ENCODE results near the gene OR1J2. TPM values are rescaled to one million over a fixed set of nuclear protein-coding genes. Genes with fewer than 3 reads are reported as not detected.
A peak's percentile ranks its signal among the peaks of the same experiment; 100 is the strongest.

OR1J2 gene
- total RNA-seq, 1 donor from 2014 or later: not detected

DNA sequence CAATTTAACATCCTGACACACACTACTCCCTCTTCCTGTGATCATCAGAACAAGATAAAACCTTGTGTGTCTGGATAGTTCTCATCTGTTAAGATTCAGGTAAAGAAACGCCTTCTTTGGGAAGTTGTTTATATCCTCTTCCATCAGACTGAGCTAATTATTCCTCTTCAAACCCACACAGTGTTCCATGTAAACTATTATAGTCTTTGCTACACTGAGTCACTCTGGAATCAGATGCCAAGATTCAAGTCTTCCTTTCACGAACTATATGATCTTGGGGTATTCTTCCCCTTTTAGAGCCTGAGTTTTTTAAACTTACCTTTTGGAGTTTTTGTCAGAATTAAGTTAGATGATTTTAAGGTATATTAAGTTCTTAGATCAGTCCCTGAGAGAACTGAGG is 34.9 kb upstream of the OR1J2 start:
- TF ChIP-seq CTCF (conservative IDR thresholded peaks at IDR 0.05; ENCODE audit: low read depth, low read length): no peak
- no peak for DNase-seq (ENCODE audit: low read depth)
- no peak overlapping the region for H3K4me3 ChIP-seq (ENCODE audit: low read depth, low read length)

DNA sequence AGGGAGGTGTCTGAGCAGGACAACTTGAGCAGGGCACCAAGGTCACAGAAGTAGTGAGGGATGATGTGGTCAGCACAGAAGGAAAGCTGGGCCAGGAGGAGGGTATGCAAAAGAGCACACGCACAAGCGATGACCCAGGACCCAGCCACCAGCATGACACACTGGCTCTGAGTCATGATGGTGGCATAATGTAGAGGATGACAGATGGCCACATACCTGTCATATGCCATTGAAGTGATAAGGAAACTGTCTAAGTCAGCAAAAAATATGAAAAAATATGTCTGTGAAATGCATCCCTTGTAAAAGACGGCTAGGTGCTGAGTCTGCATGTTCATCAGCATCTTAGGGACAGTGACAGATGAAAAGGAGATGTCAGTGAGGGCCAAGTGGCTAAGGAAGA is 33.3 kb upstream of the OR1J2 start:
- TF ChIP-seq CTCF (conservative IDR thresholded peaks at IDR 0.05; ENCODE audit: low read depth, low read length): no peak
- no peak overlapping the region for H3K4me3 ChIP-seq (ENCODE audit: low read depth, low read length)
- no peak for DNase-seq (ENCODE audit: low read depth)

DNA sequence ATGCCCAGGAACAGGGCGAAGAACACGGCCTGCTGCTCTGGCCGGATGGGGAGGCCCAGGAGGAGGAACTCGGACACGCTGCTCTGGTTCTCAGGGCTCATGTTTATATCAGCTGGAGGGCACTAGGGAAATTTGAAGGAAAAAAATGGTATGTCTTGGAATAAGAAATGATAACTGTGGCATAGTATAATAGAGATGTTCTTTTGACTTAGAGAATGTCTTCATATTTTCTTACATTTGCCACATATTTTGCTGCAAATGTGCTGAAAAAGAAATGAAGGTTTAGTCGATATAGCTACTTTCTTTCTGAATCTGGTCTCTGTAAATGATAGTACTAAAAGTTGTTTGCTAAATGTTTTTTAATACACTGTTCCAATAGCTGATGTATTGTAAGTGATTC is 32.8 kb upstream of the OR1J2 start, which contains the start of gene OR1J1:
Gene OR1J1 (minus strand): TSS at position 101 of the 400 bp plus-strand sequence. CDS start 0 bp downstream, at position 101.
- DNase-seq (ENCODE audit: low read depth): no peak
- TF ChIP-seq CTCF (conservative IDR thresholded peaks at IDR 0.05; ENCODE audit: low read depth, low read length): no peak

DNA sequence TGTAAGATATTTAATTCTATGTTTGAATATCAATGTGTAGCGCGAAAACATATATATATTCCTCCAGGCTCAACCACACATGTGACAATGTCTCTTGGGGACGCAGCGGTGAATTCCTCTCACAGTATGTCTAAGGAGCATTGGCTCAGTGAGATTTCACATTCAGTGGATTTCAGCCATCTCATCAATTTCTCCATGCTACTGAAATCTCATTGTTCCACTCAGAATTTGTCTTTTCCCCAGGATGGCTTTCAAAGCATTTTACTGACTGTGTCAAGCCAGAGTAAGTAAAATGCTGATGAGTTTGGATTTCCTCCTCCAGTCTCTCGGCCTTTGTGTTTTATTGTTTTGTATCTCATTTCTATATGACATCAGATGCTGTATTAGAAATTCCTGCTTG is 31.5 kb upstream of the OR1J2 start:
- H3K4me3 ChIP-seq (ENCODE audit: low read depth, low read length): no peak overlapping the region
- no peak for TF ChIP-seq CTCF (conservative IDR thresholded peaks at IDR 0.05; ENCODE audit: low read depth, low read length)
- DNase-seq (ENCODE audit: low read depth): no peak

More for the DNA sequence above, 32.8 kb upstream of the OR1J2 start, which contains the start of gene OR1J1:
- no peak within 1 kb of the TSS for H3K4me3 ChIP-seq (ENCODE audit: low read depth, low read length)

GRCh38 chr9:122498883-122499288 is 11.7 kb upstream of the OR1J2 start:
- peak; percentile 93 for TF ChIP-seq CTCF (conservative IDR thresholded peaks at IDR 0.05; ENCODE audit: low read depth, low read length)
- H3K4me3 ChIP-seq (ENCODE audit: low read depth, low read length): no peak overlapping the region
- DNase-seq (ENCODE audit: low read depth): peak; percentile 9

GRCh38 chr9:122506964-122507363 is 3.6 kb upstream of the OR1J2 start:
- TF ChIP-seq CTCF (conservative IDR thresholded peaks at IDR 0.05; ENCODE audit: low read depth, low read length): no peak
- DNase-seq (ENCODE audit: low read depth): no peak
- no peak overlapping the region for H3K4me3 ChIP-seq (ENCODE audit: low read depth, low read length)

GRCh38 chr9:122518226-122518625 is 7.6 kb downstream of the OR1J2 start:
- no peak for TF ChIP-seq CTCF (conservative IDR thresholded peaks at IDR 0.05; ENCODE audit: low read depth, low read length)
- DNase-seq (ENCODE audit: low read depth): no peak
- no peak overlapping the region for H3K4me3 ChIP-seq (ENCODE audit: low read depth, low read length)
